Adipose tissue (tissue), 3 donors: ENCODE measurements around the gene OGFOD3. TPM values are rescaled to one million over a fixed set of nuclear protein-coding genes. Genes with fewer than 3 reads are reported as not detected.
"Not testable (repeated sequence)": the region's sequence is repeated elsewhere in the genome, so short reads cannot be mapped to it uniquely, and the experiment has no call there.

Experiments used
- H3K27ac ChIP-seq: one replicate; pipeline ENCODE4 v1.5.1; 2013; ENCODE audit warnings: low read depth, low read length
- WGBS, 3 donors: extraction: QIAGEN DNeasy Blood & Tissue Kit; methylation state at CpG; one replicate each; pipeline ENCODE4 v1.1.7; 2013; 5-methylcytosine and 5-hydroxymethylcytosine counted together
- polyA plus RNA-seq, 3 donors: library from polyadenylated mRNA; stranded (reverse); fragments of 200-250 nt; gene quantifications; one replicate each; pipeline ENCODE4 v1.2.3, GENCODE V29; 2013
- donor health status: healthy with polysubstance abuse.
- donor health status: Bipolar disorder and iron deficiency.
- donor health status: healthy.

Gene OGFOD3
- polyA plus RNA-seq, 3 donors, result 14.8 to 26.3 (median 18.6) TPM

GRCh38 chr17:82414548-82415281 lies 3.7 kb downstream of the OGFOD3 start:
- H3K27ac ChIP-seq, result no peak overlapping the region
- WGBS, 3 donors, result 23 to 26% (median 26%) methylated on average over 38 of the region's 38 CpGs

- H3K27ac ChIP-seq, result no peak overlapping the region
- WGBS, 3 donors, result 56 to 92% (median 87%) methylated on average over 27 to 29 of the region's 29 CpGs
Measured at GRCh38 chr17:82412535-82413520, 5.6 kb downstream of the OGFOD3 start.

- WGBS, 3 donors, result 73 to 95% (median 93%) methylated on average over 10 to 16 of the region's 16 CpGs
- H3K27ac ChIP-seq, result not testable (repeated sequence)
Measured at GRCh38 chr17:82412081-82412480, 6.3 kb downstream of the OGFOD3 start.

- H3K27ac ChIP-seq, result no peak overlapping the region
- WGBS, 3 donors, result 94 to 95% (median 95%) methylated on average over 24 of the region's 24 CpGs
Measured at GRCh38 chr17:82411396-82412053, 6.9 kb downstream of the OGFOD3 start.

- 86 to 91% (median 91%) methylated on average over 14 of the region's 14 CpGs for WGBS, 3 donors
Measured at GRCh38 chr17:82410014-82410716, 8.2 kb downstream of the OGFOD3 start.

GRCh38 chr17:82408938-82409318 lies 9.5 kb downstream of the OGFOD3 start:
- 94 to 98% (median 95%) methylated on average over 21 of the region's 21 CpGs for WGBS, 3 donors

More at GRCh38 chr17:82410014-82410716, 8.2 kb downstream of the OGFOD3 start:
- no peak overlapping the region for H3K27ac ChIP-seq

GRCh38 chr17:82408288-82408937 lies 10.0 kb downstream of the OGFOD3 start:
- 90 to 93% (median 92%) methylated on average over 15 of the region's 15 CpGs for WGBS, 3 donors
- H3K27ac ChIP-seq, result no peak overlapping the region

More at GRCh38 chr17:82408938-82409318, 9.5 kb downstream of the OGFOD3 start:
- H3K27ac ChIP-seq, result no peak overlapping the region

GRCh38 chr17:82407255-82407654 lies 11.1 kb downstream of the OGFOD3 start:
- H3K27ac ChIP-seq, result no peak overlapping the region
- 53 to 87% (median 64%) methylated on average over 13 of the region's 13 CpGs for WGBS, 3 donors

GRCh38 chr17:82406131-82406671 lies 12.2 kb downstream of the OGFOD3 start:
- H3K27ac ChIP-seq, result no peak overlapping the region
- 89 to 95% (median 95%) methylated on average over 14 of the region's 14 CpGs for WGBS, 3 donors

- no peak overlapping the region for H3K27ac ChIP-seq
- WGBS, 3 donors, result 88 to 92% (median 90%) methylated on average over 14 of the region's 14 CpGs
Measured at GRCh38 chr17:82405051-82405450, 13.3 kb downstream of the OGFOD3 start.

- WGBS, 3 donors, result 95 to 97% (median 96%) methylated on average over 67 of the region's 67 CpGs
- H3K27ac ChIP-seq, result no peak overlapping the region
Measured at GRCh38 chr17:82403662-82404660, 14.4 kb downstream of the OGFOD3 start.

GRCh38 chr17:82402865-82403264 lies 15.5 kb downstream of the OGFOD3 start:
- no peak overlapping the region for H3K27ac ChIP-seq
- 85 to 94% (median 88%) methylated on average over 7 of the region's 7 CpGs for WGBS, 3 donors

GRCh38 chr17:82400830-82401229 lies 17.6 kb downstream of the OGFOD3 start:
- H3K27ac ChIP-seq, result no peak overlapping the region
- 58 to 84% (median 66%) methylated on average over 15 to 19 of the region's 19 CpGs for WGBS, 3 donors

- H3K27ac ChIP-seq, result no peak overlapping the region
- 41 to 82% (median 57%) methylated on average over 7 of the region's 7 CpGs for WGBS, 3 donors
Measured at GRCh38 chr17:82400206-82400605, 18.2 kb downstream of the OGFOD3 start.

GRCh38 chr17:82399601-82400101 lies 18.7 kb downstream of the OGFOD3 start:
- H3K27ac ChIP-seq, result no peak overlapping the region
- 68 to 90% (median 76%) methylated on average over 17 to 18 of the region's 18 CpGs for WGBS, 3 donors

GRCh38 chr17:82399041-82399441 lies 19.3 kb downstream of the OGFOD3 start:
- no peak overlapping the region for H3K27ac ChIP-seq
- 29 to 89% (median 31%) methylated on average over 13 of the region's 13 CpGs for WGBS, 3 donors
